ENCODE measurements around the gene VSNL1.

Gene VSNL1

GRCh38 chr2:17620280-17620679, 79.8 kb downstream of the VSNL1 start:
- Histone ChIP-seq H4K20me1 (ENCODE audit: insufficient read depth, low read length, poor library complexity, severe bottlenecking) (no peaks in the 10 kb centered on the region), H2AFZ (ENCODE audit: low read length) (no peak overlapping the region), H3K4me2 (ENCODE audit: low read depth, low read length, poor library complexity, severe bottlenecking) (no peak overlapping the region), H3K79me2 (ENCODE audit: insufficient read depth, low read length) (no peaks in the 10 kb centered on the region), H3K9me3 (ENCODE audit: insufficient read depth, low read depth, low read length) (no peaks in the 10 kb centered on the region), H3K9ac (ENCODE audit: low read depth, low read length, poor library complexity, severe bottlenecking) (no peak overlapping the region), H3K27me3 (ENCODE audit: insufficient read depth, low read length, poor library complexity, severe bottlenecking) (no peaks in the 10 kb centered on the region), H3F3A (ENCODE audit: low read depth) (no peaks in the 10 kb centered on the region), H3K36me3 (ENCODE audit: insufficient read depth, low read length) (no peaks in the 10 kb centered on the region), H3K9me2 (replicated peaks; ENCODE audit: low read depth, low read length) (no peaks in the 10 kb centered on the region), H3K4me3 (ENCODE audit: low read length, poor library complexity, severe bottlenecking) (no peak overlapping the region), H3K4me1 (ENCODE audit: insufficient read depth, low read length, poor library complexity, severe bottlenecking) (no peaks in the 10 kb centered on the region)
- no peak for TF ChIP-seq EZH2phosphoT487 (IDR thresholded peaks at IDR 0.05; ENCODE audit: borderline replicate concordance)

DNA sequence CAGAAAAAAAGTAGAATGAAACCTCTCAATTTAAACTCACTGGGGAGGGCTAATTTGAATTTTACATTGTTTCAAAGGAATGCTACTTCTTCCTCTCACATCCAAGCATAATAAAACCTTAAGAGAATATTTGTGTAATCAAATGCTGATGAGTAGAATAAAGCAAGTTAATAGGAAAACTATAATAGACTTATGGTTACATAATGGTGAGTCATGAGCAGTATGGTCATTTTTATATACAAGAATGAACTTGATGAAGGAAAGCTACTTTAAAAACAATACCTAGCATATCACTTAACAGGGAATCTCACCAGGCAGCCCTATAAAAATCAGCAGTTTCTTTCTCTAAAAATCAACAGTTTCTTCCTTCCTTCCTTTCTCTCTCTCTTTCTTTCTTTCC, 80.3 kb downstream of the VSNL1 start:
- TF ChIP-seq EZH2phosphoT487 (IDR thresholded peaks at IDR 0.05; ENCODE audit: borderline replicate concordance) = no peak
- TF ChIP-seq CTCF (conservative IDR thresholded peaks at IDR 0.05; ENCODE audit: low read length) = no peak
- Histone ChIP-seq H3F3A (ENCODE audit: low read depth) (no peaks in the 10 kb centered on the region), H3K4me3 (ENCODE audit: low read length, poor library complexity, severe bottlenecking) (no peak overlapping the region), H3K27me3 (ENCODE audit: insufficient read depth, low read length, poor library complexity, severe bottlenecking) (no peaks in the 10 kb centered on the region), H3K4me1 (ENCODE audit: insufficient read depth, low read length, poor library complexity, severe bottlenecking) (no peaks in the 10 kb centered on the region), H3K9me2 (replicated peaks; ENCODE audit: low read depth, low read length) (no peaks in the 10 kb centered on the region), H3K79me2 (ENCODE audit: insufficient read depth, low read length) (no peaks in the 10 kb centered on the region), H3K9ac (ENCODE audit: low read depth, low read length, poor library complexity, severe bottlenecking) (no peak overlapping the region), H4K20me1 (ENCODE audit: insufficient read depth, low read length, poor library complexity, severe bottlenecking) (no peaks in the 10 kb centered on the region), H2AFZ (ENCODE audit: low read length) (no peak overlapping the region), H3K4me2 (ENCODE audit: low read depth, low read length, poor library complexity, severe bottlenecking) (no peak overlapping the region), H3K9me3 (ENCODE audit: insufficient read depth, low read depth, low read length) (no peaks in the 10 kb centered on the region), H3K36me3 (ENCODE audit: insufficient read depth, low read length) (no peaks in the 10 kb centered on the region)

DNA sequence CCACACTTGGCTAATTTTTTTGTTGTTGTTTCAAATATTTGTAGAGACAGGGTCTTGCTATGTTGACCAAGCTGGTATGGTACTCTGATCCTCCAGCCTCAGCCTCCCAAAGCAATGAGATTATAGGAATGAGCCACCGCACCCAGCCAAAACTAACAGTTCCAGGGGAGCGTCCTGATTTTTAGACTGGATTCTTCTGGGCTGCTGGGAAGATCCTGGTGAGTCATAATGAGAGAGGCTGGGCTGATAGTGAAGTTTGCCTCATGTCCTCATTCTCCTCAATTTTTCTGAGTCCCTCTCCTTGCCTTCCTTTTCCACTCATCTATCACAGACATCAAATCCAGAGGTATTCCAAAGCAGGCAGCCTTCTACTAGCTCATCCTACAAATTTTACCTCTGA, 81.3 kb downstream of the VSNL1 start:
- no peaks in the 10 kb centered on the region for H3K9me2 ChIP-seq (replicated peaks; ENCODE audit: low read depth, low read length)
- no peaks in the 10 kb centered on the region for H3K27me3 ChIP-seq (ENCODE audit: insufficient read depth, low read length, poor library complexity, severe bottlenecking)
- no peaks in the 10 kb centered on the region for H3K79me2 ChIP-seq (ENCODE audit: insufficient read depth, low read length)
- no peak overlapping the region for H3K4me2 ChIP-seq (ENCODE audit: low read depth, low read length, poor library complexity, severe bottlenecking)
- TF ChIP-seq EZH2phosphoT487 (IDR thresholded peaks at IDR 0.05; ENCODE audit: borderline replicate concordance) = no peak
- no peak overlapping the region for H3K9ac ChIP-seq (ENCODE audit: low read depth, low read length, poor library complexity, severe bottlenecking)
- no peaks in the 10 kb centered on the region for H3K36me3 ChIP-seq (ENCODE audit: insufficient read depth, low read length)
- H3K4me1 ChIP-seq (ENCODE audit: insufficient read depth, low read length, poor library complexity, severe bottlenecking) = peaks cover 2% of the 10 kb centered on the region
- no peaks in the 10 kb centered on the region for H3F3A ChIP-seq (ENCODE audit: low read depth)
- H4K20me1 ChIP-seq (ENCODE audit: insufficient read depth, low read length, poor library complexity, severe bottlenecking) = no peaks in the 10 kb centered on the region
- H3K4me3 ChIP-seq (ENCODE audit: low read length, poor library complexity, severe bottlenecking) = no peak overlapping the region
- H2AFZ ChIP-seq (ENCODE audit: low read length) = no peak overlapping the region
- no peaks in the 10 kb centered on the region for H3K9me3 ChIP-seq (ENCODE audit: insufficient read depth, low read depth, low read length)

- no peaks in the 10 kb centered on the region for H3K36me3 ChIP-seq (ENCODE audit: insufficient read depth, low read length)
- no peak overlapping the region for H3K4me3 ChIP-seq (ENCODE audit: low read length, poor library complexity, severe bottlenecking)
- no peak overlapping the region for H3K9ac ChIP-seq (ENCODE audit: low read depth, low read length, poor library complexity, severe bottlenecking)
- H2AFZ ChIP-seq (ENCODE audit: low read length) = no peak overlapping the region
- no peaks in the 10 kb centered on the region for H3K79me2 ChIP-seq (ENCODE audit: insufficient read depth, low read length)
- H3K9me2 ChIP-seq (replicated peaks; ENCODE audit: low read depth, low read length) = no peaks in the 10 kb centered on the region
- TF ChIP-seq CTCF (conservative IDR thresholded peaks at IDR 0.05; ENCODE audit: low read length) = no peak
- H3K4me2 ChIP-seq (ENCODE audit: low read depth, low read length, poor library complexity, severe bottlenecking) = no peak overlapping the region
- H3K27me3 ChIP-seq (ENCODE audit: insufficient read depth, low read length, poor library complexity, severe bottlenecking) = no peaks in the 10 kb centered on the region
- no peaks in the 10 kb centered on the region for H3F3A ChIP-seq (ENCODE audit: low read depth)
- H3K4me1 ChIP-seq (ENCODE audit: insufficient read depth, low read length, poor library complexity, severe bottlenecking) = peaks cover 12% of the 10 kb centered on the region
- H4K20me1 ChIP-seq (ENCODE audit: insufficient read depth, low read length, poor library complexity, severe bottlenecking) = no peaks in the 10 kb centered on the region
- no peaks in the 10 kb centered on the region; the same call in 1 of the 2 replicates for H3K9me3 ChIP-seq (ENCODE audit: insufficient read depth, low read depth, low read length)
These were observed 85.0 kb downstream of the VSNL1 start for GRCh38 chr2:17625446-17625845.

All from Loucy (cell line).